Esophagus muscularis mucosa (tissue), 4 donors: Measurements from ENCODE around the gene USP17L21. TPM values are rescaled to one million over a fixed set of nuclear protein-coding genes. Genes with fewer than 3 reads are reported as not detected.
"Not testable (repeated sequence)": the region's sequence is repeated elsewhere in the genome, so short reads cannot be mapped to it uniquely, and the experiment has no call there.

Experiments
- DNase-seq: peaks from one replicate; pipeline ENCODE4 v3.0.0-alpha.2; 2017; ENCODE audit errors: extremely low spot score
- H3K27ac ChIP-seq, 4 donors: fragments of 200-600 bp; sonication (generic); replicated peaks in 1 of 4; 1 replicate in 3 of 4; 2 replicates in 1 of 4; pipeline ENCODE4 v1.5.1; 2016 to 2019; ENCODE audit warnings: mild to moderate bottlenecking in 1 of 4
- H3K27me3 ChIP-seq, 4 donors: fragments of 200-600 bp; sonication (generic); one replicate each; pipeline versions ENCODE4 v1.5.1 to v1.6.0; 2016 to 2019
- H3K36me3 ChIP-seq, 4 donors: fragments of 200-600 bp; sonication (generic); one replicate each; pipeline ENCODE4 v1.5.1; 2016 to 2019
- H3K4me1 ChIP-seq, 4 donors: fragments of 200-600 bp; sonication (generic); one replicate each; pipeline ENCODE4 v1.5.1; 2016 to 2019
- H3K4me3 ChIP-seq, 4 donors: fragments of 200-600 bp; sonication (generic); 1 replicate in 2 of 4; 2 replicates in 2 of 4; pipeline ENCODE4 v1.5.1; 2016 to 2019; ENCODE audit warnings: mild to moderate bottlenecking in 4 of 4, moderate library complexity in 1 of 4
- H3K9me3 ChIP-seq, 4 donors: fragments of 200-600 bp; sonication (generic); 1 replicate in 3 of 4; 2 replicates in 1 of 4; pipeline ENCODE4 v1.5.1; 2016 to 2019
- WGBS: methylation state at CpG from one replicate; pipeline ENCODE4 v1.1.5; 2018; 5-methylcytosine and 5-hydroxymethylcytosine counted together
- intact Hi-C: fragments of 100-400 bp; cut with DNase I; formaldehyde crosslinking; loops from one replicate; pipeline ENCODE4 v1.15.1; 2023
- total RNA-seq, 4 donors: library from RNA; depleted of rRNA; stranded (reverse); fragments of >200 nt; gene quantifications; one replicate each; pipeline versions ENCODE4 v1.1.0 to v1.2.1, GENCODE V29; 2016

The USP17L21 gene, protein sequence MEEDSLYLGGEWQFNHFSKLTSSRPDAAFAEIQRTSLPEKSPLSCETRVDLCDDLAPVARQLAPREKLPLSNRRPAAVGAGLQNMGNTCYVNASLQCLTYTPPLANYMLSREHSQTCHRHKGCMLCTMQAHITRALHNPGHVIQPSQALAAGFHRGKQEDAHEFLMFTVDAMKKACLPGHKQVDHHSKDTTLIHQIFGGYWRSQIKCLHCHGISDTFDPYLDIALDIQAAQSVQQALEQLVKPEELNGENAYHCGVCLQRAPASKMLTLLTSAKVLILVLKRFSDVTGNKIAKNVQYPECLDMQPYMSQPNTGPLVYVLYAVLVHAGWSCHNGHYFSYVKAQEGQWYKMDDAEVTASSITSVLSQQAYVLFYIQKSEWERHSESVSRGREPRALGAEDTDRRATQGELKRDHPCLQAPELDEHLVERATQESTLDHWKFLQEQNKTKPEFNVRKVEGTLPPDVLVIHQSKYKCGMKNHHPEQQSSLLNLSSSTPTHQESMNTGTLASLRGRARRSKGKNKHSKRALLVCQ
- not detected for total RNA-seq

GRCh38 chr4:9262572-9262971 is at the start of gene USP17L21:
USP17L21 (plus strand) TSS chr4:9262872; CDS start chr4:9262872, 0 bp downstream.
- no CpG with 5 or more reads among the region's 13 CpGs for WGBS
- H3K27me3 ChIP-seq, H3K36me3 ChIP-seq, DNase-seq, H3K4me3 ChIP-seq, H3K27ac ChIP-seq, intact Hi-C loops, H3K4me1 ChIP-seq, H3K9me3 ChIP-seq: not testable (repeated sequence)

DNA sequence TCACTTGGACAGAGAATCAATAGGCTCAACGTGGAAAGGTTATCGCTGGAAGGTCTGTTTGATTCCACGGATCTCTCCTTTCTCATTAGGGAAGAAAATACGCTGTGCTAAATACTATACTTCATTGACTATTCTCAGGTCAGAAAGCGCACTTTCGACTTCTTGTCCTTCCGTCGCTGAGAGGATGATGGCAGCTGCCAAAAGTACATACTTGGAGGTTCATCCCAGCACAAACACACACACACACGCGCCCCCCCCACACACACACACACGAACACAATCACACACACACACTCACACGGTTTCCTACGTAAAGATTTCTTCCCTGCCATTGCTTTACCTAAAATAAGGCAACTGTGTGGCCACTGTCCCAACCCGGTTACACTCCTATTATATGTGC is 48.0 kb upstream of the USP17L21 start:
- not testable (repeated sequence) for DNase-seq

GRCh38 chr4:9215105-9215504 is 47.6 kb upstream of the USP17L21 start, which contains the start of gene USP17L11:
USP17L11 (plus strand) TSS chr4:9215405; CDS start chr4:9215405, 0 bp downstream.
- H3K4me1 ChIP-seq, H3K36me3 ChIP-seq, H3K27me3 ChIP-seq, DNase-seq, H3K9me3 ChIP-seq, H3K27ac ChIP-seq, intact Hi-C loops, H3K4me3 ChIP-seq: not testable (repeated sequence)
- WGBS, result no CpG with 5 or more reads among the region's 14 CpGs

More for the DNA sequence above, 48.0 kb upstream of the USP17L21 start:
- H3K4me3 ChIP-seq, H3K36me3 ChIP-seq, H3K27me3 ChIP-seq, intact Hi-C loops, H3K4me1 ChIP-seq, H3K9me3 ChIP-seq, H3K27ac ChIP-seq: not testable (repeated sequence)
- WGBS, result 75% methylated on average over 10 of the region's 14 CpGs

DNA sequence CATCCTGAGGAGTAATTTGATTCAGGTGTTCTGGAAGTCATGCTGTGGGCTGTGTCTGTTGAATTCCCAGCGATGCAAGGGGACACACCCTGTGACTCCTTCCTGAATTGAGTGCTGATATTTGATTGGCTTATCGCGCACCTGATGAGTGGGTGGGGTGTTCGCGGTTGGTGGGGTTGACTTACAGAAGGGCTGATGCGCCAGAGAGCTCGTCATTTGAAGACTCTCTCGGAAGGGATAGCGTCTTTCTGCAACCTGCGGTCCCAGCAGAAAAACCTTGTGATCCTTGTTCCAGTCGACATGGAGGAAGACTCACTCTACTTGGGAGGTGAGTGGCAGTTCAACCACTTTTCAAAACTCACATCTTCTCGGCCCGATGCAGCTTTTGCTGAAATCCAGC is 42.8 kb upstream of the USP17L21 start, which contains the start of gene USP17L12:
TSS of gene USP17L12 (plus strand) at position 301 of the 400 bp plus-strand sequence. CDS start at position 301, 0 bp downstream.
- H3K4me3 ChIP-seq, H3K27me3 ChIP-seq, DNase-seq, intact Hi-C loops, H3K27ac ChIP-seq, H3K9me3 ChIP-seq, H3K36me3 ChIP-seq, H3K4me1 ChIP-seq: not testable (repeated sequence)
- WGBS, result no CpG with 5 or more reads among the region's 13 CpGs

DNA sequence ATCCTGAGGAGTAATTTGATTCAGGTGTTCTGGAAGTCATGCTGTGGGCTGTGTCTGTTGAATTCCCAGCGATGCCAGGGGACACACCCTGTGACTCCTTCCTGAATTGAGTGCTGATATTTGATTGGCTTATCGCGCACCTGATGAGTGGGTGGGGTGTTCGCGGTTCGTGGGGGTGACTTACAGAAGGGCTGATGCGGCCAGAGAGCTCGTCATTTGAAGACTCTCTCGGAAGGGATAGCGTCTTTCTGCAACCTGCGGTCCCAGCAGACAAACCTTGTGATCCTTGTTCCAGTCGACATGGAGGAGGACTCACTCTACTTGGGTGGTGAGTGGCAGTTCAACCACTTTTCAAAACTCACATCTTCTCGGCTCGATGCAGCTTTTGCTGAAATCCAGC is 38.1 kb upstream of the USP17L21 start, which contains the start of gene USP17L13:
TSS of gene USP17L13 (plus strand) at position 301 of the 400 bp plus-strand sequence. CDS start at position 301, 0 bp downstream.
- H3K4me1 ChIP-seq, DNase-seq, H3K4me3 ChIP-seq, intact Hi-C loops, H3K9me3 ChIP-seq, H3K36me3 ChIP-seq, H3K27me3 ChIP-seq, H3K27ac ChIP-seq: not testable (repeated sequence)
- WGBS, result no CpG with 5 or more reads among the region's 14 CpGs

GRCh38 chr4:9230249-9230648 is 32.4 kb upstream of the USP17L21 start:
- DNase-seq, H3K27ac ChIP-seq, H3K4me3 ChIP-seq, H3K27me3 ChIP-seq, intact Hi-C loops, H3K36me3 ChIP-seq, H3K9me3 ChIP-seq, H3K4me1 ChIP-seq: not testable (repeated sequence)
- WGBS, result 86% methylated on average over 4 of the region's 8 CpGs

- H3K4me3 ChIP-seq, intact Hi-C loops, DNase-seq, H3K4me1 ChIP-seq, H3K36me3 ChIP-seq, H3K9me3 ChIP-seq, H3K27ac ChIP-seq, H3K27me3 ChIP-seq: not testable (repeated sequence)
- whole genome bisulfite sequencing, result no CpG with 5 or more reads among the region's 15 CpGs
Measured at GRCh38 chr4:9234085-9234484, 28.6 kb upstream of the USP17L21 start, which contains the start of gene USP17L15. USP17L15 (plus strand) TSS chr4:9234385; CDS start chr4:9234385, 0 bp downstream.

DNA sequence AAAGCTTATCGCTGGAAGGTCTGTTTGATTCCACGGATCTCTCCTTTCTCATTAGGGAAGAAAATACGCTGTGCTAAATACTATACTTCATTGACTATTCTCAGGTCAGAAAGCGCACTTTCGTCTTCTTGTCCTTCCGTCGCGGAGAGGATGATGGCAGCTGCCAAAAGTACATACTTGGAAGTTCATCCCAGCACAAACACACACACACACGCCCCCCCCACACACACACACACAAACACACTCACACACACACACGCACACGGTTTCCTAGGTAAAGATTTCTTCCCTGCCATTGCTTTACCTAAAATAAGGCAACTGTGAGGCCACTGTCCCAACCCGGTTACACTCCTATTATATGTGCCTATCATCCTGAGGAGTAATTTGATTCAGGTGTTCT is 24.2 kb upstream of the USP17L21 start:
- WGBS, result no CpG with 5 or more reads among the region's 12 CpGs
- H3K27me3 ChIP-seq, intact Hi-C loops, H3K4me1 ChIP-seq, H3K4me3 ChIP-seq, H3K9me3 ChIP-seq, H3K36me3 ChIP-seq, H3K27ac ChIP-seq: not testable (repeated sequence)
- DNase-seq, result peak; percentile 79

- DNase-seq, H3K9me3 ChIP-seq, H3K27me3 ChIP-seq, H3K4me3 ChIP-seq, intact Hi-C loops, H3K27ac ChIP-seq, H3K4me1 ChIP-seq, H3K36me3 ChIP-seq: not testable (repeated sequence)
- WGBS, result 80% methylated on average over 6 of the region's 14 CpGs
Measured at GRCh38 chr4:9243579-9243978, 19.1 kb upstream of the USP17L21 start, which contains the start of gene USP17L17. USP17L17 (plus strand) TSS chr4:9243879; CDS start chr4:9243879, 0 bp downstream.

DNA sequence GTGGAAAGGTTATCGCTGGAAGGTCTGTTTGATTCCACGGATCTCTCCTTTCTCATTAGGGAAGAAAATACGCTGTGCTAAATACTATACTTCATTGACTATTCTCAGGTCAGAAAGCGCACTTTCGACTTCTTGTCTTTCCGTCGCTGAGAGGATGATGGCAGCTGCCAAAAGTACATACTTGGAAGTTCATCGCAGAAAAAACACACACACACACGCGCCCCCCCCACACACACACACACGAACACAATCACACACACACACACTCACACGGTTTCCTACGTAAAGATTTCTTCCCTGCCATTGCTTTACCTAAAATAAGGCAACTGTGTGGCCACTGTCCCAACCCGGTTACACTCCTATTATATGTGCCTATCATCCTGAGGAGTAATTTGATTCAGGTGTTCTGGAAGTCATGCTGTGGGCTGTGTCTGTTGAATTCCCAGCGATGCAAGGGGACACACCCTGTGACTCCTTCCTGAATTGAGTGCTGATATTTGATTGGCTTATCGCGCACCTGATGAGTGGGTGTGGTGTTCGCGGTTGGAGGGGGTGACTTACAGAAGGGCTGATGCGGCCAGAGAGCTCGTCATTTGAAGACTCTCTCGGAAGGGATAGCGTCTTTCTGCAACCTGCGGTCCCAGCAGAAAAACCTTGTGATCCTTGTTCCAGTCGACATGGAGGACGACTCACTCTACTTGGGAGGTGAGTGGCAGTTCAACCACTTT is 14.6 kb upstream of the USP17L21 start, which contains the start of gene USP17L18:
TSS of gene USP17L18 (plus strand) at position 678 of the 728 bp plus-strand sequence. CDS start at position 678, 0 bp downstream.
- DNase-seq, result peak; percentile 92
- H3K9me3 ChIP-seq, H3K4me3 ChIP-seq, H3K36me3 ChIP-seq, intact Hi-C loops, H3K27ac ChIP-seq, H3K27me3 ChIP-seq, H3K4me1 ChIP-seq: not testable (repeated sequence)
- 81% methylated on average over 11 of the region's 26 CpGs for WGBS

DNA sequence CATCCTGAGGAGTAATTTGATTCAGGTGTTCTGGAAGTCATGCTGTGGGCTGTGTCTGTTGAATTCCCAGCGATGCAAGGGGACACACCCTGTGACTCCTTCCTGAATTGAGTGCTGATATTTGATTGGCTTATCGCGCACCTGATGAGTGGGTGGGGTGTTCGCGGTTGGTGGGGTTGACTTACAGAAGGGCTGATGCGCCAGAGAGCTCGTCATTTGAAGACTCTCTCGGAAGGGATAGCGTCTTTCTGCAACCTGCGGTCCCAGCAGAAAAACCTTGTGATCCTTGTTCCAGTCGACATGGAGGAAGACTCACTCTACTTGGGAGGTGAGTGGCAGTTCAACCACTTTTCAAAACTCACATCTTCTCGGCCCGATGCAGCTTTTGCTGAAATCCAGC is 9.6 kb upstream of the USP17L21 start, which contains the start of gene USP17L19:
TSS of gene USP17L19 (plus strand) at position 301 of the 400 bp plus-strand sequence. CDS start at position 301, 0 bp downstream.
- DNase-seq, H3K36me3 ChIP-seq, H3K27me3 ChIP-seq, intact Hi-C loops, H3K4me3 ChIP-seq, H3K9me3 ChIP-seq, H3K27ac ChIP-seq, H3K4me1 ChIP-seq: not testable (repeated sequence)
- no CpG with 5 or more reads among the region's 13 CpGs for WGBS

- H3K4me3 ChIP-seq, H3K27ac ChIP-seq, H3K27me3 ChIP-seq, H3K4me1 ChIP-seq, DNase-seq, H3K9me3 ChIP-seq, intact Hi-C loops, H3K36me3 ChIP-seq: not testable (repeated sequence)
- WGBS, result no CpG with 5 or more reads among the region's 15 CpGs
Measured at GRCh38 chr4:9257824-9258223, 4.8 kb upstream of the USP17L21 start, which contains the start of gene USP17L20. USP17L20 (plus strand) TSS chr4:9258124; CDS start chr4:9258124, 0 bp downstream.
